ENCODE measurements around the gene ZBTB34.

ZBTB34 gene

DNA sequence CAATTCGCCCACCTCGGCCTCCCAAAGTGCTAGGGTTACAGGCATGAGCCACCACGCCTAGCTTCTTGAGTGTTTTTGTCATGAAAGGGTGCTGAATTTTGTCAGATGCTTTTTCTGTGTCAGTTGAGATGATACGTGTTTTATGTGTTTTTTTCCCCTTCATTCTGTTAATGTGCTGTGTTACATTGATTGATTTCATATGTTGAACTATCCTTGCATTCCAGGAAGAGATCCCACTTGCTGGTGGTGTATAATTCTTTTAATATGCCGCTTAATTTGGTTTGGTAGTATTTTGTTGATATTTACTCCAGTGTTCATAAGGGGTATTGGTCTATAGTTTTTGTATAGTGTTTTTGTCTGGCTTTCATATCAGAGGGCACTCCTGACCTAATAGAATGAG, 42.0 kb upstream of the ZBTB34 start:
- Histone ChIP-seq H2AFZ (ENCODE audit: low read length) (no peak overlapping the region), H3K9me3 (ENCODE audit: low read length) (peaks cover 18% of the 10 kb centered on the region), H3K4me2 (ENCODE audit: low read length) (no peak overlapping the region), H3K36me3 (ENCODE audit: insufficient read depth, low read length) (peaks cover 61% of the 10 kb centered on the region), H3K9me2 (ENCODE audit: low read depth, low read length) (no peaks in the 10 kb centered on the region), H3K4me3 (ENCODE audit: low read depth, low read length, poor library complexity, severe bottlenecking) (no peak overlapping the region), H3K9ac (ENCODE audit: low read length) (no peak overlapping the region), H3F3A (ENCODE audit: insufficient read depth, low read length) (no peaks in the 10 kb centered on the region), H4K20me1 (ENCODE audit: insufficient read depth, low read length) (no peaks in the 10 kb centered on the region), H3K27ac (ENCODE audit: low read depth, low read length, poor library complexity, severe bottlenecking) (no peak overlapping the region), H3K27me3 (ENCODE audit: insufficient read depth, low read length) (no peaks in the 10 kb centered on the region), H3K79me2 (ENCODE audit: insufficient read depth, low read length) (peaks cover 9% of the 10 kb centered on the region; the same call in 1 of the 2 replicates), H3K4me1 (ENCODE audit: insufficient read depth, low read length, severe bottlenecking) (no peaks in the 10 kb centered on the region)
- no peak for TF ChIP-seq EZH2 (IDR thresholded peaks at IDR 0.05; ENCODE audit: borderline replicate concordance, low read length)
- TF ChIP-seq, protein P1, sequence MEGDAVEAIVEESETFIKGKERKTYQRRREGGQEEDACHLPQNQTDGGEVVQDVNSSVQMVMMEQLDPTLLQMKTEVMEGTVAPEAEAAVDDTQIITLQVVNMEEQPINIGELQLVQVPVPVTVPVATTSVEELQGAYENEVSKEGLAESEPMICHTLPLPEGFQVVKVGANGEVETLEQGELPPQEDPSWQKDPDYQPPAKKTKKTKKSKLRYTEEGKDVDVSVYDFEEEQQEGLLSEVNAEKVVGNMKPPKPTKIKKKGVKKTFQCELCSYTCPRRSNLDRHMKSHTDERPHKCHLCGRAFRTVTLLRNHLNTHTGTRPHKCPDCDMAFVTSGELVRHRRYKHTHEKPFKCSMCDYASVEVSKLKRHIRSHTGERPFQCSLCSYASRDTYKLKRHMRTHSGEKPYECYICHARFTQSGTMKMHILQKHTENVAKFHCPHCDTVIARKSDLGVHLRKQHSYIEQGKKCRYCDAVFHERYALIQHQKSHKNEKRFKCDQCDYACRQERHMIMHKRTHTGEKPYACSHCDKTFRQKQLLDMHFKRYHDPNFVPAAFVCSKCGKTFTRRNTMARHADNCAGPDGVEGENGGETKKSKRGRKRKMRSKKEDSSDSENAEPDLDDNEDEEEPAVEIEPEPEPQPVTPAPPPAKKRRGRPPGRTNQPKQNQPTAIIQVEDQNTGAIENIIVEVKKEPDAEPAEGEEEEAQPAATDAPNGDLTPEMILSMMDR (IDR thresholded peaks at IDR 0.05; ENCODE audit: low read length), result no peak

DNA sequence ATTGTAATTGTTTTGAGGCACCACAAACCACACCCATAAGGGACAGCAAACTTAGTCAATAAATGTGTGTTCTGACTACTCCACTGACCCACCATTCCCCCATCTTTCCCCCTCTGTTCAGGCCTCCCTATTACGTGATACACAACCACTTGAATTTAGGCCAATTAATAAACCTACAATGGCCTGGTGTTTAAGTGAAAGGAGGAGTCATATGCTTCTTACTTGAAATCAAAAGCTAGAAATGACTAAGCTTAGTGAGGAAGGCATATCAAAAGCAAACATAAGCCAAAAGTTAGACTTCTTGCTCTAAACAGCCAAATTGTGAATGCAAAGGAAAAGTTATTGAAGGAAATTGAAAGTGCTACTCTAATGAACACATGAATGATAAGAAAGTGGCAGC, 41.0 kb upstream of the ZBTB34 start:
- peaks cover 18% of the 10 kb centered on the region for H3K9me3 ChIP-seq (ENCODE audit: low read length)
- no peaks in the 10 kb centered on the region for H3K9me2 ChIP-seq (ENCODE audit: low read depth, low read length)
- no peak overlapping the region for H2AFZ ChIP-seq (ENCODE audit: low read length)
- H3K27me3 ChIP-seq (ENCODE audit: insufficient read depth, low read length), result no peaks in the 10 kb centered on the region
- H4K20me1 ChIP-seq (ENCODE audit: insufficient read depth, low read length), result no peaks in the 10 kb centered on the region
- no peak overlapping the region for H3K9ac ChIP-seq (ENCODE audit: low read length)
- TF ChIP-seq, protein P1 (IDR thresholded peaks at IDR 0.05; ENCODE audit: low read length), result no peak
- TF ChIP-seq EZH2 (IDR thresholded peaks at IDR 0.05; ENCODE audit: borderline replicate concordance, low read length), result no peak
- H3K4me1 ChIP-seq (ENCODE audit: insufficient read depth, low read length, severe bottlenecking), result no peaks in the 10 kb centered on the region
- H3K4me2 ChIP-seq (ENCODE audit: low read length), result no peak overlapping the region
- peaks cover 5% of the 10 kb centered on the region; the same call in 1 of the 2 replicates for H3K79me2 ChIP-seq (ENCODE audit: insufficient read depth, low read length)
- H3K27ac ChIP-seq (ENCODE audit: low read depth, low read length, poor library complexity, severe bottlenecking), result no peak overlapping the region
- H3K36me3 ChIP-seq (ENCODE audit: insufficient read depth, low read length), result peaks cover 51% of the 10 kb centered on the region
- no peak overlapping the region for H3K4me3 ChIP-seq (ENCODE audit: low read depth, low read length, poor library complexity, severe bottlenecking)
- H3F3A ChIP-seq (ENCODE audit: insufficient read depth, low read length), result no peaks in the 10 kb centered on the region

- Histone ChIP-seq H3F3A (ENCODE audit: insufficient read depth, low read length) (no peaks in the 10 kb centered on the region), H3K79me2 (ENCODE audit: insufficient read depth, low read length) (no peaks in the 10 kb centered on the region), H3K9me3 (ENCODE audit: low read length) (peaks cover 16% of the 10 kb centered on the region), H3K4me3 (ENCODE audit: low read depth, low read length, poor library complexity, severe bottlenecking) (no peak overlapping the region), H3K9ac (ENCODE audit: low read length) (no peak overlapping the region), H3K4me1 (ENCODE audit: insufficient read depth, low read length, severe bottlenecking) (no peaks in the 10 kb centered on the region), H3K4me2 (ENCODE audit: low read length) (no peak overlapping the region), H4K20me1 (ENCODE audit: insufficient read depth, low read length) (no peaks in the 10 kb centered on the region), H3K27me3 (ENCODE audit: insufficient read depth, low read length) (no peaks in the 10 kb centered on the region), H3K9me2 (ENCODE audit: low read depth, low read length) (no peaks in the 10 kb centered on the region), H3K36me3 (ENCODE audit: insufficient read depth, low read length) (peaks cover 34% of the 10 kb centered on the region), H3K27ac (ENCODE audit: low read depth, low read length, poor library complexity, severe bottlenecking) (no peak overlapping the region), H2AFZ (ENCODE audit: low read length) (no peak overlapping the region)
- TF ChIP-seq EZH2 (IDR thresholded peaks at IDR 0.05; ENCODE audit: borderline replicate concordance, low read length), result no peak
- TF ChIP-seq, protein P1 (IDR thresholded peaks at IDR 0.05; ENCODE audit: low read length), result no peak
These were observed 38.2 kb upstream of the ZBTB34 start for GRCh38 chr9:126822278-126822677.
